Progenitor cell of endocrine pancreas (in vitro differentiated cells): ENCODE measurements around the gene SS18L1. TPM values are rescaled to one million over a fixed set of nuclear protein-coding genes. Genes with fewer than 3 reads are reported as not detected.

Experiments
- DNase-seq: peaks from one replicate; pipeline ENCODE4 v3.0.0; 2021; ENCODE audit warnings: low spot score; ENCODE audit not compliant: unreplicated experiment
- H3K27ac Mint-ChIP-seq: 2 replicates; pipeline ENCODE4 v1.8.0; 2021; ENCODE audit warnings: mild to moderate bottlenecking, moderate library complexity, mixed read lengths
- H3K27me3 Mint-ChIP-seq: 2 replicates; pipeline ENCODE4 v1.8.0; 2021; ENCODE audit warnings: mixed read lengths
- H3K36me3 Mint-ChIP-seq: 2 replicates; pipeline ENCODE4 v1.8.0; 2022; ENCODE audit warnings: mixed read lengths; ENCODE audit not compliant: insufficient read depth
- H3K4me1 Mint-ChIP-seq: 2 replicates; pipeline ENCODE4 v1.8.0; 2021; ENCODE audit warnings: low read depth, mixed read lengths
- H3K4me3 Mint-ChIP-seq: 2 replicates; pipeline ENCODE4 v1.8.0; 2021; ENCODE audit warnings: low read depth, mild to moderate bottlenecking, moderate library complexity, mixed read lengths
- H3K9me3 Mint-ChIP-seq: 2 replicates; pipeline ENCODE4 v1.8.0; 2021; ENCODE audit warnings: low read depth, mixed read lengths
- CTCF ChIP-seq: fragments of 200-600 bp; sonication (generic); IDR thresholded peaks from one replicate; pipeline ENCODE4 v1.5.0; 2021; ENCODE audit warnings: antibody characterized with exemption, mild to moderate bottlenecking; ENCODE audit not compliant: unreplicated experiment
- total RNA-seq: library from RNA; stranded (reverse); gene quantifications from 2 replicates; pipeline ENCODE4 v1.2.1, GENCODE V29; 2021

Gene SS18L1
- total RNA-seq, 1 donor from 2014 or later: 29.8 TPM

DNA sequence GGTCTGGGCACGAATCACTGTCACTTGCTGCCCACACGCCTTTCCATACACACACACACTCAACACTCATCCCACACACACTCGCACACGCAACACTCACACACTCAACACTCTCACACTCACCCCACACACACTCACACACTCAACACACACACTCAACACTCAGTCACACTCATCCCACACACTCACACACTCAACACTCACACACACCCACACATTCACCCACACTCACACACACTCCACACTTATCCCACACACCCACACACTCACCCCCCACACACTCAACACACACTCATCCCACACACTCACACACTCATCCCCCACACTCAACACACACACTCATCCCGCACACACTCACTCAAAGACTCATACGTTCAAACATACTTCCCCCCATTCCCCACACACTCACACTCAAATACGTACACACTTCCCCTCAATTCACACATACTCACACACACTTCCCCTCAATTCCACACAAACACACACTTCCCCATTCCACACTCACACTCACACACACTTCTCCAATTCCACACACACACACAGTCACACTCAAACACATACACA lies 85.5 kb downstream of the SS18L1 start:
- Mint-ChIP-seq H3K27me3 (peaks cover 32% of the 10 kb centered on the region), H3K27ac (no peak overlapping the region), H3K36me3 (no peaks in the 10 kb centered on the region), H3K9me3 (no peaks in the 10 kb centered on the region), H3K4me1 (no peaks in the 10 kb centered on the region), H3K4me3 (no peak overlapping the region)
- no peak for TF ChIP-seq CTCF
- no peak for DNase-seq

DNA sequence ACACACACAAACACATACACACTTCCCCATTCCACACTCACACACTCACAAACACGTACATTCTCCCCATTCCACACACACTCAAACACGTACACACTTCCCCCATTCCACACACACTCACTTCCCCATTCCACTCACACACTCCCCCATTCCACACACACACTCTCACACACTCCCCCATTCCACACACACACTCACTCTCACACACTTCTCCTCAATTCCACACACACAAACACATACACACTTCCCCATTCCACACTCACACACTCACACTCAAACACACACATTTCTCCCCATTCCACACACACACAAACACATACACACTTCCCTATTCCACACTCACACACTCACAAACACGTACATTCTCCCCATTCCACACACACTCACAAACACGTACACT lies 86.1 kb downstream of the SS18L1 start:
- H3K36me3 Mint-ChIP-seq: no peaks in the 10 kb centered on the region
- peaks cover 26% of the 10 kb centered on the region for H3K27me3 Mint-ChIP-seq
- H3K27ac Mint-ChIP-seq: no peak overlapping the region
- no peak for TF ChIP-seq CTCF
- no peaks in the 10 kb centered on the region for H3K9me3 Mint-ChIP-seq
- no peak overlapping the region for H3K4me3 Mint-ChIP-seq
- no peak for DNase-seq
- no peaks in the 10 kb centered on the region for H3K4me1 Mint-ChIP-seq

GRCh38 chr20:62230276-62230675 lies 86.7 kb downstream of the SS18L1 start:
- no peaks in the 10 kb centered on the region for H3K36me3 Mint-ChIP-seq
- no peaks in the 10 kb centered on the region for H3K4me1 Mint-ChIP-seq
- no peak for DNase-seq
- no peak for TF ChIP-seq CTCF
- H3K27me3 Mint-ChIP-seq: peaks cover 21% of the 10 kb centered on the region
- no peaks in the 10 kb centered on the region for H3K9me3 Mint-ChIP-seq
- no peak overlapping the region for H3K27ac Mint-ChIP-seq
- H3K4me3 Mint-ChIP-seq: no peak overlapping the region

DNA sequence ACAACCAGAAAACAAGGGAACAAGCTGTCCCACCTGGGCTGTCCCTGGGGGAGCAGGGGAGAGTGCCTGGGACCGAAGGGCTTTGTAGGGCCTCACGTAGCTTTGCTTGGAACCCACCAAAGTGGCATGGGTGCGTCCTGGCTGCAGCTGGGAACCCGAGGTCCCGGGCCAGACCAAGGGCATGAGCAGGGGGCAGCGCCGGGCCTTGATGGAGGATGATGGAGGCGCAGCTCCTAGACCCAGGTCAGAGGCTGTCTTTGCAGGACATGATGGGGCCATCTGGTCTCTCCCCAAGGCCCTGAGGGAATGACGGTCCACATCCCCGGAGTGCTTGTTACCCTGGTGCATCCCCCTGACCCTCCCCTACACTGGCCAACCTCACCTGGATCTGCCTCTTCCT lies 87.1 kb downstream of the SS18L1 start:
- Mint-ChIP-seq H3K36me3 (no peaks in the 10 kb centered on the region), H3K27me3 (peaks cover 17% of the 10 kb centered on the region), H3K4me1 (no peaks in the 10 kb centered on the region), H3K27ac (no peak overlapping the region), H3K4me3 (no peak overlapping the region), H3K9me3 (no peaks in the 10 kb centered on the region)
- DNase-seq: no peak
- TF ChIP-seq CTCF: no peak

- no peak overlapping the region for H3K4me3 Mint-ChIP-seq
- H3K4me1 Mint-ChIP-seq: no peaks in the 10 kb centered on the region
- no peak for TF ChIP-seq CTCF
- H3K27me3 Mint-ChIP-seq: peaks cover 11% of the 10 kb centered on the region
- no peak overlapping the region for H3K27ac Mint-ChIP-seq
- no peak for DNase-seq
- H3K36me3 Mint-ChIP-seq: no peaks in the 10 kb centered on the region
- H3K9me3 Mint-ChIP-seq: no peaks in the 10 kb centered on the region
Measured at GRCh38 chr20:62231292-62231691, 87.7 kb downstream of the SS18L1 start.

Other genes with a start within 250 kb of the SS18L1 start
- 34.7 and 35.9 TPM in 2 replicates for gene TAF4, start 77.9 kb upstream of the SS18L1 start, total RNA-seq
- 81.1 and 84.3 TPM in 2 replicates for gene LSM14B, start 21.3 kb upstream of the SS18L1 start, total RNA-seq
- 221 and 234 TPM in 2 replicates for gene PSMA7, start 375 bp upstream of the SS18L1 start, total RNA-seq
- gene MTG2, start 39.3 kb downstream of the SS18L1 start, total RNA-seq: 30.4 and 31.6 TPM in 2 replicates
- gene HRH3, start 76.5 kb downstream of the SS18L1 start, total RNA-seq: 0.10 TPM in 1 of 2 replicates, not detected in the other
- gene OSBPL2, start 94.8 kb downstream of the SS18L1 start, total RNA-seq: 56.7 and 57.4 TPM in 2 replicates
- gene ADRM1, start 159.2 kb downstream of the SS18L1 start, total RNA-seq: 66.2 and 67.1 TPM in 2 replicates
- 248 and 252 TPM in 2 replicates for gene LAMA5, start 223.5 kb downstream of the SS18L1 start, total RNA-seq
- gene RPS21, start 243.3 kb downstream of the SS18L1 start, total RNA-seq: 1,160 and 1,251 TPM in 2 replicates